ENCODE measurements around the gene RTL1.

The RTL1 gene

GRCh38 chr14:100903672-100904185 is at the start of gene RTL1:
Gene RTL1, minus strand, starts transcription at chr14:100903722. Its CDS starts 18,934 bp downstream, at chr14:100884788.
- no peak for DNase-seq

DNA sequence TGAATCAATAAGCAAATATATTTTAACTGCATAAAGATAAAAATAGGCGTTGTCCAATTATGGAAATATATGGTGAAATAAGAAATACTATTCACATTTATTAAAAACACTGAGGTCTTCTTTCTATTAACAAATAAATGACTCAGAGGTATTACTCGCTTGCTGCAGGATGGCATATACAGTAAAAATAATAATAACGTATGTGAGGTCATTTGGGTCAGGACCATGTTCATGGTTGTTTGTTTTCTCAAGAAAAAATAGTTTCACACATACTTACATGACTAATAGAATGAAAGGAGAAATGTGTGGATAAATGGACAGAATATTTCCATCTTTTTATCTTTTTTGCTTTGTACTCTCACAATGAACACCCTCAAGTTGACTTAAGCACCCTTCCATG is 46.5 kb upstream of the RTL1 start:
- DNase-seq: no peak

GRCh38 chr14:100944052-100944451 is 40.5 kb upstream of the RTL1 start:
- DNase-seq: no peak

DNA sequence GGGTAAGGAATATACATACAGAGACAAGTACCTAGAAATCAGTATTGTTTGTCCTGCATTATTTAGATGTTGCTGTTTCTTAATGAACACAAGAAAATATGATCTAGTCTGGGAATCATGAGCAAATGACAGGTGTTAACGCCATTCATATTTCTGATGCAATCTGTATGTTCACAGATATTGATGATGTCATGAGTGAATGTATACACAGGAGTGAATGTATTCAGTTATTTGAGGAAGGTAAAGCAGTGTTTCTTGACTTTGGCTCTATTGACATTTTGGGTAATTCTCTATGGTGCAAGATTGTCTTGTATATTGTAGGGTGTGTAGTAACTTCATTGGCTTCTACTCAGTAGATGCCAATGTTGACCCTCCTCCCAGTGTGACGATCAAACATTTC is 26.7 kb upstream of the RTL1 start:
- DNase-seq: no peak

GRCh38 chr14:100915560-100915959 is 12.0 kb upstream of the RTL1 start:
- DNase-seq: no peak

DNA sequence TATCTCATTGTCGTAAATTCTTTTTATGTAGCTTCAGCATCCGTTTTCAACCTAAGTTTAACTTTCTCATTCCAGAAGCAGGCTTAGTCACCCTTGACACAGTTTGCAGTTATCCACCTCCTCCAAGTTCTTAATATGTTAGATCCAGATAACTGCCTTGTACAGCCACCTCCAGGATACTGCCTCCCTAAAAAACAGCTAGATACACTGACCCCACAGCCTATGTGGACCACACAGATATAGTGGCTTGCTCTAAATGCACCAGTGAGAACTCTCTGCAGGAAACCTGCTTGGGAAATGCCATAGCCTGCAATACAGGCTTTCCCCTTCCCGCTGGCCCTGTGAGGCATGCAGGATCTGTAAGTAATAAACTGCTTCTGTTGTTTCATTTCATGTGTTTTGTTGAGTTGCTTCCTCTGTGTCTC is 11.1 kb upstream of the RTL1 start:
- no peak for DNase-seq

DNA sequence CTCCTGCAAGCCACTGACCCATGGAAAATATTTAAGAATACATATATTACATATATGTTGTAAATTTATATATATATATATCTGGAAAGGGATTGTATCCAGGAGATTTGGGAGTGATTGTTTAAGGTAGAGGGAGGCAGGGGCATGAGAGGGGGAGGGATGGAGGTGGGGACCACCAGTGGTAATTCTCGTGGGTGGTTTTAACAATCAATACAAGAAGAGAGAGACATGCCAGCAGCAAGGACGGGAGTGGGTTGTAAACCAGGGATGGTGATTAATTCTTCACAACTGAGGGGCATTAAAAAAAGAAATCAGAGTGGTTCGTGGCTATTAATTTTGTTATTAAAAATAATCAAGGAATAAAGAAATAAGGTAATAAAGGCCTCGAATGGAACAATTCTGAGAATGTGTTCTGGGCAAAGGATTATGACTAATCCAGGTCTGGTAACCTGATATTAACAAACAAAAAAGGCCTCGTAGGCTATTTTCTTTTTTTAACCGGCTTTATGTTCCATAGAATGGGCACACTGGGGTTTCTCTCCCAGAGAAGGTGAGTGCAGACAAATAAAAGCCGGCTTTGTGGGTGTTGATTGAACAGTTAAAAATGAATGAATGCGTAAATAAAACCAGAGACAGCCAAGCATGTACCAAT is 8.3 kb upstream of the RTL1 start:
- DNase-seq: no peak

DNA sequence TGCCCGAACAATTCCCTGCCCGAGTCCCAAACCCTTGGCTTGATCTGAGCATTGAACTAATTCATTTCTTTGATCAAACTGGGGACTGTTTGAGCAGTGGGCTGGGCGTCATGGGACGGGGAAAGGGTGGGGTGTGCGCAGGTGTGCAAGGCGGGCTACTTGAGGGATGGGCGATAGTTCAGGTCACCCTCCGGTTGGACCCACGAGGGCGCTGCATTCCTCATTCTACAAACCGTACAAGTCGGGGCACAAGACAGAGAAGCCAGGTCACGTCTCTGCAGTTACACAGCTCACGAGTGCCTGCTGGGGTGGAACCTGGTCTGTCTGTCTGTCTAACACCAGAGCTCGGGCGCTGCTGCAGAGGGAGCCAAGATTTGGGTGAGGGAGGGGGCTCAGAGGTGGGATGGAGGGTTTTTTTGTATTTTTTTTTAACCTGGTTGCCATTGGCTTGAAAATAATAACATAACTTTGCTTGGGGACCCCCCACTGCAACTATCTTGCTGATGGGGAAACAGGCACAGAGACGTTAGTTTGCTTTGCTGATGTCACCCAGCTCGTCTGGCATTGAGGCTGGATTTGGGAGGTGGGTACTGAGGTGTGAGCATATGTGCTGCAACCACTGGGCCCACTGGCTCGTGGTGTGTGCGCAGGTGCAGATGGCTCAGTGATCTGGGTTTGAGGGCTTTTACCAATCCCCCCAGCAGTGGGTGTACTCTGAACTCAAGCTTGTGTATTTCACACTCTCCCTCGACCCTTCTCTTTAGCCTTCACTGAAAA is 7.6 kb upstream of the RTL1 start:
- no peak for DNase-seq

GRCh38 chr14:100909439-100909838 is 5.9 kb upstream of the RTL1 start:
- DNase-seq: no peak

GRCh38 chr14:100907240-100907639 is 3.7 kb upstream of the RTL1 start:
- DNase-seq: no peak

DNA sequence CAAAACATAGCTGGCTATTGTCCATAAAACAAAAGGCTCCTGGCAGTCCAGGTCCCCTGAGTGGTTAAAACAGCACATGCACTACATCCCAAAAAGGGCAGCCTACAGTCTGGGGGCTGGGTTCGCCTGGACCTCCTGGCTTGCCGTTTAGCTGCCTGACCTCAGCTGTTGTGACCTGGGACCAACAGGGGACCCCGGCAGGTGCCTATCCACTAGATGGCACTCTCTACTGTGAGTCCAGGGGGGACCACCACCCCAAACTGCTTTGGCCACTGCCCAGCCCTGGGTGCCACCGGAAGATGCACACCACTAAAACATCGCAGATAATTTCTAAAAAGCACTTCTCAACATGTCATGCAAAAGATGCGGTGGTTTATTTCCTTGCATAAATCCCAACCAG is 2.9 kb upstream of the RTL1 start:
- no peak for DNase-seq

DNA sequence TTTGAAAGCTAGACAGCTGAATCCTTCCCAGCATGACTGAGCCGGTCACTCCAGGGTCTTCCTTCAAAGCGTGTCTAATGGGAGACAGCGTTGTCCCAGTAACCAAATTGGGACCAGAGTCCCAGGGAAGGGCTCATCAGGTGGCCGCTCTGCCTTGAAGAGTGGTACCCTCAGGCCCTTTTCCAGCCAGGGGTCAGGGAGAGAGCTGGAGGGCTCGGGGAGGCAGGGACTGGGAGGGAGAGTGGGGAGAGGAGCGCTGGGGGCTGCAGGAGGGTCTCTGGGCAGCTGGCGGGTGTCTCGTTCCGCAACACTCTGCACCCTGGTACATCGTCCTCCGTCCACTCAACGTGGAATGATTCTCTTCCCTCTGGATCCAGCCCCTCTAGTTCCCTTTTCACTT is 1.6 kb upstream of the RTL1 start:
- no peak for DNase-seq

DNA sequence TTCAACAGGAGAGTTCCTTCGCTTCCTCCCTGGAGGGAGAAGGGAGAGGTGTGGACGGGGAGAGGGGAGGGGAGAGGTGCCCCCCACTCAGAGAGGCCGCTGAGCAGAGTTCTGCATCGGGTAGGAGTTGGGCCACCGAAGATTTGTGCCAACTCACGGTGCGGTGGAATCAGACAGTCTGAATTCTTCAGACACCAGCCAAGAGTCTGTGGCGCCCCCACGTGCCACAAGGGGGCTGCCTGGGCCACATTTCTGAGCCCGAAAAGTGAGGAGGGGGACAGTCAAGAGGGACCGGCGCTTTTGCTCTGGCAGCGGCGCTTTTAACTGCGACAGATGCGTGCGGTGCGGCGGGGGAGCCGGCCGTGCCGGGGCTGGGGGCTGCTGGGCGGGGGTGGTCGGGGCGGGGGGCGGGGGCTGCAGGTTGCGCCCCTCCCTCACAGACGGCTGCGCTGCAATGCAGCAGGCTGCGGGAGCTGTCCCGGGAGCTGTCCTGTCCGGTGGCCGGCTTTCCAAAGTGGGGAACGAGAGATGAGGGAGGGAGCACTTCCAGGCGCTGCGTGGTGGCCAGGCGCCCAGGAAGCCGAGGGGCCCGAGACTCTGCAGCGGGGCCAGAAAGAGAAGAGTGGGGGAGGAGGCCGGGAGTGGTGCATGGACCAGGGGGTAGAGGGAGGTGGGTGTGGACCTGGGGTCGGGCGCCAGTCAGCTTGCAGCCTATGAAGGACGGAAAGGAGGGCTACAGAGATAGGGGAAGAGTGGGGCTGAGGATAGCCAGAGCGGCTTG is 975 bp upstream of the RTL1 start:
- DNase-seq: no peak

- DNase-seq: no peak
Measured at GRCh38 chr14:100903134-100903468, 421 bp downstream of the RTL1 start.

- DNase-seq: no peak
Measured at GRCh38 chr14:100902295-100903133, 1.0 kb downstream of the RTL1 start.

DNA sequence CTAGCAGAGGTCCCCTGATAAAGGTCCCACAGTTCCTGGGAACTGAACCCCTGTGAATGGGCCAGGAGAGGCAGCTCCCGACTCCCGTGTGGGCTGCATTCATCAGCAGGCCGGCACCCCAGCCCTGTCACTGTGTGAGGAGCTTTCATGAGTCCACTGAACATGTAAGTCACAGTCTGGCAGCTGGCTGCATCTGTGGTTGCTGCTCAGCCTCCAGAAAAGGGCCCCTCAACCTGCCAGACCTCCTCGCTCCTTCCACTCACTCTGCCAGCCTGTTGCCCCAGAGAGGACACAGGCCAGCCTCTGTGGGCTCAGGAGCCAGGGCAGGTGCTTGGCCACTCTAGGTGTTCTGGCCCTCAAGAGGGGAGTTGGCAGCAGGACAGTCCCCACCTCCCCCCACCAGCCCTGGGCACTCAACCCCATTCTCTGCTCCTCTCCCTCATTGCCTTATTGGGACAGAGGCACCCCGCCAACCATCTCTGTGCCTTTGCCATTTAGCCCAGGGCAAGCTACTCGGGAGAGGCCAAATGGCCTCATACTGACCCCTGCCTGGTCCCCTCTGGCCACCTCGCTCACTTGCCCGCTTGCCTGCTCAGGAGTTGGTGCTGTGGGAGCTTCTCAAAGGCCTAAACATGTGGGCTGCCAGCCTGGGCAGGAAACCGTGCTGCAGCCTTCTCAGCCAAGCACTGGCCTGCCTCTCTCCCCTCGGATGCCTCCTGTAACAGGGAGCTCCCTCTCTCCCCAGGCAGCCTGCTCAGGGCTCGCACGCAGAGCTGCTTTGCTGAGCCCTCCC is 1.9 kb downstream of the RTL1 start:
- DNase-seq: no peak

DNA sequence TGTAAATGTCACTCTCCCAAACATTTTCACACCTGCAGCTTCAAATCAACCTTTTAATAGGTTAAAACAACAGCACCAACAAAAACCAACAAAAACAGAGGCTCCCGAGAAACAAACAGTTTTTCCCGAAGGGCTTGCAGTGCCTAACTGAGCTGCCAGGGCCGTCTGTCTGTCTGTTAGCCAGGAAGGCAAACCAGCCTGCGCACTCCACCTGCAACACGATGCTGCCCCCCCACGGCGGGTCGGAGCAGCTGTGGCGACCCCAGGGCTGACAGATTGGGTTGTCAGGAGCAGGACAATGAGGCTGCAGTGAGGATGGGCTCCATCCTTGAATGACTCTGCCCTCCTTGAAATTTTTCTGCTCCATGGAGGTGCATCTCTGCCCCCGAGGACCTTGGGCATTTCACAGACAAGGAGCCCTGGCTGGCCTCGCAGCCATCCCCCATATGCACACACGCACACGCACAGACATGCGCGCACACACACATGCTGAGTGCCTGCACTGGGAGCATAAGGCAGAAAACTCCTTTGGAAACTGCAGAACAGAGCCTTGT is 2.6 kb downstream of the RTL1 start:
- peak in 4 of 51 donors; percentile 15 to 46 (median 26) for DNase-seq

DNA sequence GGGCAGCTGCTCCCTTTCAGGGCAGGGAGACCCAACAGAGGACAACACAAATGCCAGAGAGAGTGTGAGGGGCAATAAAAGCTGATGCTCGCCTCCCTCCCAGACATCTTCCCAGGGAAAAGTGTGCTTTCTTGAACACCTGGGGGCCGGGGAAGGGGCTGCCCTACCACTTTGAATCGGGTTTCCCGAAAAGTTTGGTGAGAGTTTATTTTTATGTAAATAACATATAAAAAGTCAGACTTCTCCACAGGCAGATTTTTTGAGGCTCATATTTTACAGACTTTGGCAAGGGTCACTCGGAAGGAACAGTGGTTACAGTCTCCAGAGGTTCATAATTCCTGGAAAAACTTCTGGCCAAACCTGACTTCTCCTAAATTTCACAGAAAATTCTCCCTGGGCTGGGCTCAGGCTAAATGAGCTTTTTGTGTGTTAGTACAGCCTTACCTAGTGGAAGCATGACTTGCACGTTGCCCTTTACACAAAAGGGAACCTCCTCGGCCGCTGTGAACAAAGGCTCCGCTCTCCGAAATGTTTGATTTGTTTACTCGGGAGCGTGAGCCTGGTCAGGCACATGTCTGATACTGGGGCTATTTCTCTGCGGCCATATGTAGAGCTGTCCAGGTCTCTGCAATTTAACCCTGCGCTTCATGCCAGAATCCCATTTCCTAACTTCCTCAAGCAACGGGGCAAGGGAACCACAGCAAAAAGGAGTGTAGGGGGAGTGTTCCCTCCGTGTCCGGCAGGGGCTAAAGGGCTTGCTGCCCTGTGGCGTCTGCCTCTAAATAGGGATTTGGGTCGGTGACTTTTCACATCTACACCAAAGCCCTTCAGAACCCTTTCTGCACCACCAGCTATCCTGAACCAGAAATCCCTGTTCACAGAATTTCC is 3.4 kb downstream of the RTL1 start:
- no peak for DNase-seq

All from hypothalamus (tissue), 51 donors.